OCI-LY7 (cell line): ENCODE data around the gene RBL1.

Source experiments
- CTCF ChIP-seq: fragments of 200-600 bp; sonication (generic); conservative IDR thresholded peaks from 2 replicates; pipeline ENCODE4 v1.5.1; 2014; ENCODE audit warnings: mild to moderate bottlenecking, antibody characterized with exemption, low read length, moderate library complexity, mixed read lengths
- EZH2phosphoT487 ChIP-seq: fragments of 200-600 bp; sonication (generic); IDR thresholded peaks from 2 replicates; pipeline ENCODE4 v1.6.1; 2018; ENCODE audit warnings: low read depth, borderline replicate concordance, mild to moderate bottlenecking, mixed run types, antibody characterized with exemption, low read length, moderate library complexity, mixed read lengths

- TF ChIP-seq CTCF = no peak
- no peak for TF ChIP-seq EZH2phosphoT487
These were observed 12.9 kb upstream of the RBL1 start for GRCh38 chr20:37108676-37109075.
